Effector memory CD4-positive, alpha-beta T cell (primary cell): ENCODE data around the gene ANXA9.

Source experiments
- DNase-seq, 3 donors: peaks; one replicate each; pipeline ENCODE4 v3.0.0-alpha.2; 2020
- H3K27ac ChIP-seq: 2 replicates; pipeline ENCODE4 v1.7.0; 2013; ENCODE audit warnings: mild to moderate bottlenecking, low read length, moderate library complexity; ENCODE audit not compliant: insufficient read depth, poor library complexity, severe bottlenecking
- H3K27me3 ChIP-seq: replicated peaks from 2 replicates; pipeline ENCODE4 v1.7.0; 2013; ENCODE audit warnings: mild to moderate bottlenecking, low read length; ENCODE audit not compliant: insufficient read depth, control insufficient read depth, poor library complexity, severe bottlenecking
- H3K36me3 ChIP-seq: 2 replicates; pipeline ENCODE4 v1.7.0; 2013; ENCODE audit warnings: mild to moderate bottlenecking, low read length, moderate library complexity; ENCODE audit not compliant: control insufficient read depth, insufficient read depth
- H3K4me1 ChIP-seq: 2 replicates; pipeline ENCODE4 v1.7.0; 2013; ENCODE audit warnings: low read length, mild to moderate bottlenecking; ENCODE audit not compliant: control insufficient read depth, insufficient read depth, poor library complexity, severe bottlenecking
- H3K4me3 ChIP-seq: 2 replicates; pipeline ENCODE4 v1.7.0; 2013; ENCODE audit warnings: low read length, low read depth, mild to moderate bottlenecking; ENCODE audit not compliant: insufficient read depth, poor library complexity, severe bottlenecking
- H3K9me3 ChIP-seq: 2 replicates; pipeline ENCODE4 v1.7.0; 2013; ENCODE audit warnings: mild to moderate bottlenecking, low read length, moderate library complexity; ENCODE audit not compliant: control insufficient read depth
- total RNA-seq, 3 donors: gene quantifications; one replicate each; lab custom pipeline; 2026; lab: John Stamatoyannopoulos, UW

ANXA9 gene, protein sequence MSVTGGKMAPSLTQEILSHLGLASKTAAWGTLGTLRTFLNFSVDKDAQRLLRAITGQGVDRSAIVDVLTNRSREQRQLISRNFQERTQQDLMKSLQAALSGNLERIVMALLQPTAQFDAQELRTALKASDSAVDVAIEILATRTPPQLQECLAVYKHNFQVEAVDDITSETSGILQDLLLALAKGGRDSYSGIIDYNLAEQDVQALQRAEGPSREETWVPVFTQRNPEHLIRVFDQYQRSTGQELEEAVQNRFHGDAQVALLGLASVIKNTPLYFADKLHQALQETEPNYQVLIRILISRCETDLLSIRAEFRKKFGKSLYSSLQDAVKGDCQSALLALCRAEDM
- total RNA-seq, result 0 reads per million in 3 donors

DNA sequence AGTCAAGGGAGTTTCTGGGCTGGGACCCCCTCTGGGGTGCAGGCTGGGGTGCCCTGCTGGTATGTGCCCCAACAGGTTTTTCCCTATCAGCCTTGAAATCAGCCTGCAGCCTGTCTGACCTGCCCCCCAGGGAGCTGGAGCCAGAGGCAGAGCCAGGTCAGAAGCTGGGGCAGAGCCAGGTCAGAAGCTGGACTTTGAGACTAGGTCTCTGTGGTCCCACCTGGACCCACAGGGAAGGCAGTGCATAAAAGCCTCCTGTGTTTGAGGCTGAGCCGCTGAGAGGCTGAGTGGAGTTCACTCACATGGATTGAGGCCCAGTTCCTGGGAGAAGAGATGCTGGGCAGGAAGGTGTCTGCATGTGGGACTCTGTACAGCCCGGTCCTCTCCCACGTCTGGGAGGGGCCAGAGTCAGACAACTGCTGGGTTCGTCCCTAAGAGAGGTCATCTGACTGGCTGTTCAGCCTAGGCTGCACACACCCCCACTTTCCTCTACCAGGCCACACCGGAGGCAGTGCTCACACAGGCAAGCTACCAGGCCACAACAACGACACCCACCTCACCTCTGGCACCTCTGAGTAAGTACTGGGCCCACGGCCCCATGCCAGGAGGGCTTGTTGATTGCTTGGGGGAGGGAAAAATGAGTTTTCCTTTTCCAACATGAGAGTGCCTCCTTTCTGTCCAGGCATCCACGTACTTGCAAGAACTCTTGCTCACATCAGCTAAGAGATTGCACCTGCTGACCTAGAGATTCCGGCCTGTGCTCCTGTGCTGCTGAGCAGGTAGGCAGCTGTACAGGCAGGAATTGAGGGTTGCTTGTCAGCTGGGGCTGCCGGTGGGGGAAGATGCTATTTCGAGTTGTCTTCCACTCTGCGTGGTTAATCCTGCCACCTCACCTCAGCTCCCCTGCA is at the start of gene ANXA9:
ANXA9 (plus strand) TSS at position 488 of the 908 bp plus-strand sequence. CDS start 814 bp downstream, outside the sequence.
- DNase-seq, result no peak
- Histone ChIP-seq H3K4me3 (no peak within 1 kb of the TSS), H3K4me1 (peaks cover 12% of the 10 kb centered on the region), H3K36me3 (no peaks in the 10 kb centered on the region), H3K27ac (no peak within 1 kb of the TSS), H3K27me3 (no peaks in the 10 kb centered on the region), H3K9me3 (no peaks in the 10 kb centered on the region)

DNA sequence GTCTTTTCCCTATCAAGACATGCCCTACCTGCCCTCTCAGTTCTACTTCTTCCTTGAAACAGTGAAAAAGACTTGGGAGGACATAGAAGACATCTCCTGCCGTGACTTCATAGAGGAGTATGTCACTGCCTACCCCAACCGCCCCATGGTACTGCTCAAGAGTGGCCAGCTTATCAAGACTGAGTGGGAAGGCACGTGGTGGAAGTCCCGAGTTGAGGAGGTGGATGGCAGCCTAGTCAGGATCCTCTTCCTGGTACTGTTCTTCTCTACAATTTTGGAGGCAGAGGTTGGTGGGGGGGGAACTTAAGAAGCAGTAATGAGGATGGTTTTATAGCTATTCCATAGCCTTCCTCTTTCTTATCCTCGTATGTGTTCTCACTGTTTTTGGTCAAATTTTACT is 37.2 kb upstream of the ANXA9 start:
- no peak for DNase-seq
- H3K27ac ChIP-seq, result no peak overlapping the region
- H3K4me3 ChIP-seq, result no peak overlapping the region
- no peaks in the 10 kb centered on the region for H3K9me3 ChIP-seq
- no peaks in the 10 kb centered on the region for H3K4me1 ChIP-seq
- H3K36me3 ChIP-seq, result peaks cover 73% of the 10 kb centered on the region
- no peaks in the 10 kb centered on the region for H3K27me3 ChIP-seq

DNA sequence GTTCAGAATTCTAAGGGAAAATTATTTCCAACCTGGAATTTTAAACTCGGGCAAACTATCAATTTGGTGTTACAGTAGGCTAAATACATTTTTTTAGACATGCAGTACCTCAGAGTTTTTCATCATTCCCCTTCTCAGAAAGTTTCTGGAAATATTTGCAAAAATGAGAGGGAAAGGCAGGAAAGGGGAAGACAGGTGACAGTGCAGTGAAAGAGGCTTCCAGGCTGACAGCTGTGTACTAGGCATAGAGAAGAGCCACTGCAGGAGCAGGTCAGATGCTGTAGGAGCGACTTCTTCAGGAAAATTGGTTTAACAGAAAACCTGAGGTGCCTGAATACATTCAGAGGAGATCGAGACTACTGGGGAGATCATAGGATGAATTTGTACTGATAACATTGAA is 27.4 kb upstream of the ANXA9 start:
- H3K4me1 ChIP-seq, result no peaks in the 10 kb centered on the region
- H3K9me3 ChIP-seq, result no peaks in the 10 kb centered on the region
- no peaks in the 10 kb centered on the region for H3K27me3 ChIP-seq
- H3K27ac ChIP-seq, result no peak overlapping the region
- H3K36me3 ChIP-seq, result peaks cover 49% of the 10 kb centered on the region
- no peak overlapping the region for H3K4me3 ChIP-seq
- no peak for DNase-seq

DNA sequence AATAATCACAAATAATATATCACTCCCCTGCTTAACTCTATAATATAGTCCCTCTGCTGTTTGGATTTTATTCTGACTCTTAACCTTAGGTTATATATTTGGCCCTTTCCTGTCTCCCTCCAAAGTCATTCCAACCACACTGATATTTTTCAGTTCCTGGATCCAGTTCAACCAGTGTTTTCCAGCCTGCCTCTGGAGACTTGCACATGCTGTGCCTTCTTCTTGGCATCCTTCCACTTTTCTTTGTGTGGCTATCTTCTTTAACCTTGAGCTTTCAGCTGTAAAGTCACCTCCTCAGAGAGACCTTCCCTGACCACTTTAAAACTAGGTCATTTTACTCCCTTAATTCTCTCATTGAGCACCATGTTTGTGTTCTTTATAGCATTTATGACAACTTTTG is 26.8 kb upstream of the ANXA9 start:
- H3K4me3 ChIP-seq, result no peak overlapping the region
- H3K27ac ChIP-seq, result no peak overlapping the region
- no peak for DNase-seq
- H3K4me1 ChIP-seq, result no peaks in the 10 kb centered on the region
- no peaks in the 10 kb centered on the region for H3K9me3 ChIP-seq
- H3K27me3 ChIP-seq, result no peaks in the 10 kb centered on the region
- H3K36me3 ChIP-seq, result peaks cover 46% of the 10 kb centered on the region

DNA sequence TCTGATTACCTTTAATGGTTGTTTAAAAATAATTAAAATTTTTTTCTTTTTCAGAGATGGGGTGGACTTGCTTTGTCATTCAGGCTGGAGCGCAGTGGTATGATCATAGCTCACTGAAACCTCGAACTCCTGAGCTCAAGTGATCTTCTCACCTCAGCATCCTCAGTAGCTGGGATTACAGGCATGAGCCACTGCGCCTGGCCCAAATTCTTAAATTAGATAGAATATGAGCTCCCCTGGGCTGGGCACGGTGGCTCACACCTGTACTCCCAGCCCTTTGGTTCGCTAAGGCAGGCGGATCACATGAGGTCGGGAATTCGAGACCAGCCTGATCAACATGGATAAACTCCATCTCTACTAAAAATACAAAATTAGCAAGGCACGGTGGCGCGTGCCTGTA is 24.4 kb upstream of the ANXA9 start:
- no peak for DNase-seq
- Histone ChIP-seq H3K9me3 (no peaks in the 10 kb centered on the region), H3K4me1 (no peaks in the 10 kb centered on the region), H3K4me3 (no peak overlapping the region), H3K27ac (no peak overlapping the region), H3K36me3 (peaks cover 47% of the 10 kb centered on the region), H3K27me3 (no peaks in the 10 kb centered on the region)

GRCh38 chr1:150960646-150961045 is 21.4 kb upstream of the ANXA9 start:
- Histone ChIP-seq H3K4me1 (no peaks in the 10 kb centered on the region), H3K27ac (no peak overlapping the region), H3K9me3 (no peaks in the 10 kb centered on the region), H3K36me3 (peaks cover 67% of the 10 kb centered on the region), H3K27me3 (no peaks in the 10 kb centered on the region), H3K4me3 (no peak overlapping the region)
- no peak for DNase-seq

GRCh38 chr1:150961756-150962155 is 20.3 kb upstream of the ANXA9 start:
- Histone ChIP-seq H3K9me3 (no peaks in the 10 kb centered on the region), H3K27me3 (no peaks in the 10 kb centered on the region), H3K4me3 (no peak overlapping the region), H3K36me3 (peaks cover 75% of the 10 kb centered on the region), H3K4me1 (no peaks in the 10 kb centered on the region), H3K27ac (no peak overlapping the region)
- DNase-seq, result no peak

DNA sequence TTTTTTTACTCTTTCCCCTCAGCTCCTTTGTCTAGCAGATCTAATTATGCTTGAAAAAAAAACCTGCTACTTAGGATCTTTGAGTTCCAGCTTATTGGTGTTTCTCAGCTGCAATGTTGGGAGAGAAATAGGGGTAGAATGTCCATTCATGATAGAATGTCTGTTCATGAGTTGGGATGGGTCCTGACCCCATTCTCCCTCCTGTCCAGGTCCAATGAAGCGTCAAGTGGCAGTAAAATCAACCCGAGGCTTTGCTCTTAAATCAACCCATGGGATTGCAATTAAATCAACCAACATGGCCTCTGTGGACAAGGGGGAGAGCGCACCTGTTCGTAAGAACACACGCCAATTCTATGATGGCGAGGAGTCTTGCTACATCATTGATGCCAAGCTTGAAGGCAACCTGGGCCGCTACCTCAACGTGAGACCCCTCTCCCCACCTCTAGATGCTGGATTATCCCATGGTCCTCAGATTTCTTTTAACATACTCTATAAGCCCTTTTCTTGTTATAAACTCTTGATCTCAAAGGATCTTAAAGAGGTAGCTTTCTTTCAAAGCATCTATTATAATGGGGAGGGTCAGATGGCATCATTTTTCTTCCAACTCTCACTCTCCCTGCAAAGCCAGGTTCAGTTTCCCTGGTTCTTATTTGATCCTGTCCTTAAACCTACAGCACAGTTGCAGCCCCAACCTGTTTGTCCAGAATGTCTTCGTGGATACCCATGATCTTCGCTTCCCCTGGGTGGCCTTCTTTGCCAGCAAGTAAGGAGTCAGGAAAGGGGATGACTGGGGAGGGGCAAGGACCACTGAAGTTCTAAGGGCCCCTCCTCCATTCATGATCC is 18.6 kb upstream of the ANXA9 start:
- DNase-seq, result no peak
- no peak overlapping the region for H3K4me3 ChIP-seq

GRCh38 chr1:150964164-150964489 is 18.0 kb upstream of the ANXA9 start:
- Histone ChIP-seq H3K4me3 (no peak overlapping the region), H3K4me1 (no peaks in the 10 kb centered on the region), H3K9me3 (no peaks in the 10 kb centered on the region), H3K36me3 (peaks cover 87% of the 10 kb centered on the region), H3K27me3 (no peaks in the 10 kb centered on the region), H3K27ac (no peak overlapping the region)
- DNase-seq, result no peak

More for the DNA sequence above, 18.6 kb upstream of the ANXA9 start:
- H3K27me3 ChIP-seq, result no peaks in the 10 kb centered on the region
- no peaks in the 10 kb centered on the region for H3K9me3 ChIP-seq
- H3K4me1 ChIP-seq, result no peaks in the 10 kb centered on the region
- H3K36me3 ChIP-seq, result peaks cover 88% of the 10 kb centered on the region
- no peak overlapping the region for H3K27ac ChIP-seq
